HFF-Myc (cell line): Measurements from ENCODE around the gene CCNY.

ENCODE experiments used
- DNase-seq: peaks from one replicate; pipeline ENCODE4 v3.0.0-alpha.2; 2011; ENCODE audit warnings: low read depth; ENCODE audit errors: extremely low read depth
- H3K4me3 ChIP-seq: replicated peaks from 2 replicates; pipeline ENCODE4 v1.5.1; 2011; ENCODE audit warnings: low read depth, mild to moderate bottlenecking, control low read depth, low read length
- CTCF ChIP-seq: IDR thresholded peaks from 2 replicates; pipeline ENCODE4 v1.5.1; 2012; ENCODE audit warnings: mild to moderate bottlenecking, low read depth, low read length, control low read depth; ENCODE audit errors: missing control alignments

The CCNY gene

GRCh38 chr10:35506741-35507140 is 170.4 kb downstream of the CCNY start:
- no peak overlapping the region for H3K4me3 ChIP-seq
- DNase-seq, result no peak
- TF ChIP-seq CTCF, result no peak

DNA sequence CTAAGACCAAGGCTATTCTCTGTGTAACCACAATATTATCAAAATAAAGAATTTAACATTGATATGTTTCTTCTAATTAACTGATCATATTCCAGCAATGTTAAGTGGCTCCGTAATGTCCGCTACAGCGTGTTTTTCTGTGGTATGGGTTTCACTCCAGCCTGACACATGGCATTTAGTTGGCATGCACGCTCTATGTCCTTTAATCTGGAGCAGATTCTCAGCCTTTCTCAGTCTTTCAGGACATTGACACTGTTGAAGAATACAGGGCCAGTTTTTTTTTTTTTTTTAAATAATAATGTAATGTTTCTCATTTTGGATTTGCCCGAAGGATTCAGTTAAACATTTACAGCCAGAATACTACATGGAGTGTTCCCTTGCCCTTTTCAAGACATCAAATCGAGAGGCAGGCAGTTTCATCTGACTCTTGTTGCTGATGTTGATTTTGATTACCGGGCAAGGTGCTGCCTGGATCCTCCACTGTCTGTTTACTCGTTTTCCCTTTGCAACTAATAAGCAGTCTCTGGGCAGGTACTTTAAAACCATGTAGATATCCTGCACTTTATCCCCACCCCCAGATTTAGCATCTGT is 171.3 kb downstream of the CCNY start:
- no peak for DNase-seq
- TF ChIP-seq CTCF, result no peak
- no peak overlapping the region for H3K4me3 ChIP-seq

DNA sequence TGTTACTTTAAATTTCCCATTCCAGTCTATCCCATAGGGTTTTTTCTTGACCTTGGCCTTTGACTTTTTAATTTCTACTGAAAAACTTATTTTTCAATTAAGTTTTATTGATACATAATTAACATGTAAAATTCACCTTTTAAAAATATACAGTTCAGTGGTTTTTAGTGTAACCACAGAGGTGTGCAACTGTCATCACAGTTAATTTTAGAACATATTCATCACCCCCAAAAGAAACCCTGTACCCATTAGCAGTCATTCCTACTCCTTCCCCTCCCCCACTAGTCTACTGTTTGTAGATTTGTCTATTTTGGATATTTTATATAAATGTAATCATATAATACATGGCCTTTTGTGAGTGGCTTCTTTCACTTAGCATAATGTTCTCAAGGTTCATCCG is 172.3 kb downstream of the CCNY start:
- DNase-seq, result no peak
- H3K4me3 ChIP-seq, result no peak overlapping the region
- no peak for TF ChIP-seq CTCF

GRCh38 chr10:35510891-35511290 is 174.6 kb downstream of the CCNY start:
- no peak for TF ChIP-seq CTCF
- no peak overlapping the region for H3K4me3 ChIP-seq
- no peak for DNase-seq

DNA sequence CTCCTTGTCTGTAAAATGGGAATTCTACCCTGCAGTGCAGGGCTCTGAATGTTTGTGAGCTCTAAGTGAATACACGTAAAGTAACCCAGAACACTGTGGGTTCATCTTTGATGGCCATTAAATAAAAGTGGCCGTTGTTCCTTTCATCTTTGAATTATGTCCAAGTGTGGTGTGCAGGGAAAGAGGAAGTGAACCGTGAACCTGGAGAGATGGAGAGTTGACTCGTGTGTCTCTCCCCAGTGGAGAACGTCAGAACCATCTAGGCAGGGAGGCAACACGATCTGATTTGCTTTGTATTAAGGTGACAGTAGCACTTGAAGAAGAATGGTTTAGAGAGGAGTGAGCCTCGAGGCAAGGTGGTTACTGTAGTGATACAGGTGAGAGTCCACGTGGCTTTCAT is 175.3 kb downstream of the CCNY start:
- DNase-seq, result no peak
- H3K4me3 ChIP-seq, result no peak overlapping the region
- no peak for TF ChIP-seq CTCF

DNA sequence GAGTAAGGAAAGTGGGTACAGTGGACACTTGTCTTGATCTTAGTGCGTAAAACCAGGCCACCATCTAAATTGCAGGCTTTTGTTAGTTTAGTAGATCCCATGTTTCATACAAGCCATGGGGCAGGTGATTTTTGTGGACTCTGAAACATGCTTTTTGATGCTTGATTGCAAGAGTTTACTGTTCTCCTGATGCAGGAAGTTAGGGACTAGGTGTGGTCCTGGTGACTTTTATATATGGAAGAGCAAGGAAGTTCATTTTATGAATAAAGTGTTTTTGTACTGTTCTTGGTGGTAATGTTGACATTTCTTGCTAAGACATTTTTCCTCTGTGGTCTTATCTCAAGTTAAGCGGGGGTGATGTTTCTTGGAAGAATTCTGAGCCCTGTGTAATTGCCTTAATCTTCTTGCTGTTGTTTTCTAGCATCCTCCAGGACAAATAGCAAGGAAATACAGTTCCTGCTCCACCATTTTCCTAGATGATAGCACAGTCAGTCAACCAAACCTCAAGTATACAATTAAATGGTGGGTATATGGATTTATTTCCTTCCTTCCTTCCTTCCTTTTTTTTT is 179.9 kb downstream of the CCNY start:
- TF ChIP-seq CTCF, result no peak
- H3K4me3 ChIP-seq, result no peak overlapping the region
- DNase-seq, result no peak
